Ovary (tissue), 9 donors: ENCODE results near the gene TRANK1. TPM values are rescaled to one million over a fixed set of nuclear protein-coding genes. Genes with fewer than 3 reads are reported as not detected.

Experiments used
- DNase-seq, 5 donors: peaks; one replicate each; pipeline ENCODE4 v3.0.0-alpha.2; 2019 to 2020
- H3K27ac ChIP-seq, 2 donors: fragments of 200-600 bp; one replicate each; pipeline versions ENCODE4 v1.5.1 to v1.8.0; 2019 to 2022
- H3K27me3 ChIP-seq: fragments of 200-600 bp; one replicate; pipeline ENCODE4 v1.8.0; 2022
- H3K36me3 ChIP-seq: fragments of 200-600 bp; sonication (generic); one replicate; pipeline ENCODE4 v1.5.1; 2019
- H3K4me1 ChIP-seq: one replicate; pipeline ENCODE4 v1.8.1; 2013; ENCODE audit warnings: mild to moderate bottlenecking, moderate library complexity; ENCODE audit not compliant: insufficient read depth
- H3K4me3 ChIP-seq: fragments of 200-600 bp; sonication (generic); one replicate; pipeline ENCODE4 v1.5.1; 2017
- H3K9me3 ChIP-seq, 2 donors: fragments of 200-600 bp in 1 of 2; sonication (generic) in 1 of 2; one replicate each; pipeline versions ENCODE4 v1.5.1 to v1.8.1; 2013 to 2019; ENCODE audit warnings: mild to moderate bottlenecking in 1 of 2, moderate library complexity in 1 of 2
- CTCF ChIP-seq, 3 donors: fragments of 450-650 bp in 2 of 3; fragments of 200-600 bp in 1 of 3; IDR thresholded peaks; one replicate each; pipeline versions ENCODE4 v1.5.1 to v1.8.0; 2016 to 2022; ENCODE audit warnings: antibody characterized with exemption in 3 of 3, mild to moderate bottlenecking in 1 of 3
- EP300 ChIP-seq: sonication (generic); formaldehyde crosslinking; IDR thresholded peaks from one replicate; pipeline ENCODE4 v1.6.1; 2017; ENCODE audit warnings: antibody characterized with exemption
- POLR2A ChIP-seq: fragments of 450-650 bp; IDR thresholded peaks from one replicate; pipeline ENCODE4 v1.6.1; 2017; ENCODE audit warnings: antibody characterized with exemption, mild to moderate bottlenecking, moderate library complexity
- WGBS, 3 donors: extraction: QIAGEN DNeasy Blood & Tissue Kit in 1 of 3; methylation state at CpG; one replicate each; pipeline versions ENCODE4 v1.1.5 to v1.1.7; 2013 to 2017; 5-methylcytosine and 5-hydroxymethylcytosine counted together
- intact Hi-C, 4 donors: fragments of 100-400 bp; cut with DNase I; formaldehyde crosslinking; loops; one replicate each; pipeline versions ENCODE4 v1.11.0 to v1.15.1; 2022 to 2023
- polyA plus RNA-seq, 2 donors: library from polyadenylated mRNA; stranded (reverse); fragments of 200-250 nt in 1 of 2; fragments of 350-450 nt in 1 of 2; fragmentation: Illumina TruSeq in 1 of 2; extraction: RNeasy Lipid Tissue Mini Kit (QIAGEN cat#74804) in 1 of 2; gene quantifications; one replicate each; pipeline ENCODE4 v1.2.3, GENCODE V29; 2013 to 2014
- total RNA-seq, 7 donors: library from RNA; depleted of rRNA in 2 of 7; stranded (reverse); fragments of >200 nt in 2 of 7; fragmentation: NEBNext Ultra II Directional in 3 of 7; extraction: Animal tissue kit (Norgen Biotek cat#: 25700) in 3 of 7; gene quantifications; one replicate each; pipeline versions ENCODE4 v1.1.0 to v1.2.4, GENCODE V29; 2016 to 2023
- donor health status: DM: no; HTN: no; CAD: no; lungs with moderate emphysema.
- donor health status: DM: no; HTN: no; CAD: no.
- donor health status: Bipolar disorder and iron deficiency.
- donor health status: DM: yes; HTN: yes; CAD: no.
- donor health status: DM: no; HTN: no; CAD: no.
- donor health status: DM: yes; HTN: yes; CAD: no.

Gene TRANK1
- total and polyA plus RNA-seq, 9 donors: 10.7 to 42.4 (median 24.6) TPM

GRCh38 chr3:36867810-36868209 is 77.0 kb downstream of the TRANK1 start:
- 85 to 89% (median 86%) methylated on average over 7 of the region's 7 CpGs for WGBS, 3 donors
- H3K27ac ChIP-seq: no peak overlapping the region
- H3K27me3 ChIP-seq: no peaks in the 10 kb centered on the region
- H3K4me1 ChIP-seq: peaks cover 1% of the 10 kb centered on the region
- intact Hi-C loops: loop anchor here in 3 of 4 donors (5.0 to 10.0 kb wide), 3 partner anchors 123 to 141 kb away; no protein-coding TSS in a partner anchor
- DNase-seq: no peak
- no peak for TF ChIP-seq CTCF (IDR thresholded peaks at IDR 0.05)
- TF ChIP-seq EP300: no peak
- TF ChIP-seq POLR2A: no peak
- no peaks in the 10 kb centered on the region for H3K36me3 ChIP-seq
- H3K4me3 ChIP-seq: no peak overlapping the region
- H3K9me3 ChIP-seq: no peaks in the 10 kb centered on the region

- Histone ChIP-seq H3K4me1 (peaks cover 1% of the 10 kb centered on the region), H3K27ac (no peak overlapping the region), H3K36me3 (no peaks in the 10 kb centered on the region), H3K27me3 (no peaks in the 10 kb centered on the region), H3K4me3 (no peak overlapping the region), H3K9me3 (no peaks in the 10 kb centered on the region)
- WGBS, 3 donors: 87 to 90% (median 88%) methylated on average over 2 of the region's 2 CpGs
- no peak for DNase-seq
- no peak for TF ChIP-seq EP300
- no peak for TF ChIP-seq POLR2A
- TF ChIP-seq CTCF (IDR thresholded peaks at IDR 0.05): no peak
- intact Hi-C loops: loop anchor here in 3 of 4 donors (5.0 to 10.0 kb wide), 3 partner anchors 122 to 139 kb away; no protein-coding TSS in a partner anchor
Observed at GRCh38 chr3:36866368-36866767, 78.5 kb downstream of the TRANK1 start.

DNA sequence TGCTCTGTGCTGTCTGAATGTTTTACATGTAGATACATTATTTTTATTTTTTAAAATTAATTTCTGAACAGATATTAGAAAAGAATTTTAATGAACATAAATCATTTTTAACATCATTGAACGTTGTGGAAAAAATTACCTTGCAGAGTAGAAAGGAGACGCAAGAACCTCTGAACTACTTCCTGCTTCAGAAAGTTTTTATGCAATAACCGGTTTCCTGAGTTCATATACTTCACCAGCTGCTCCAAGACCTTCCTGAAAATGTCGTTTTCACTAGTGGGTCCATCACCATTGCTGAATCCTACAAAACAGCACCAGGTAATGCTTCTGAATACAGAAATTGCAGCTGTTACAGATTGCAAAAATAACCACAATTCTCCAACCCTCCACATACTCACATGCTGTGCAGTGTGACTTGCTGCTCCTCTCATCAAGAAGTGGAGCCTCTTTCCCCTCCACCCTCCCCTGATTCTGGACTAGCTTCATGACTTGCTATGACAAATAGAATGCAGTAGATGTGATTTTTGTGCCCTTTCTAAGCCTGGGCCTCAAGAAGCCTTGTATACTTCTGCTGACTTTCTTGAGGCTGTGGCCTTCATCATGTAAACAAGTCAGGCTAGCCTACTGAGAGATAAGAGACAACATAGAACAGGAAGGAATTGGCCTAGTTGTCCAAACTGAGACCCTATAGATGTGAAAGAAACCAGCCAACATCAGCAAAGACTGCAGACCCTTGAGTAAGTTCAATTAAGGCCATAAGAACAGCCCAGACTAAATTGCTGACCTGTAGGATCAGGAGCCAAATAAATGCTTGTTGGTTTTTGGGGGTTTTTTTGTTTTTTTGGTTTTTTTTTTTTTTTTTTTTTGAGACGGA is 80.4 kb downstream of the TRANK1 start:
- Histone ChIP-seq H3K9me3 (no peaks in the 10 kb centered on the region), H3K27me3 (no peaks in the 10 kb centered on the region), H3K4me1 (peaks cover 1% of the 10 kb centered on the region), H3K27ac (no peak overlapping the region), H3K36me3 (no peaks in the 10 kb centered on the region), H3K4me3 (no peak overlapping the region)
- intact Hi-C loops: loop anchor here in 3 of 4 donors (5.0 to 10.0 kb wide), 3 partner anchors 120 to 137 kb away; no protein-coding TSS in a partner anchor
- 86 to 91% (median 88%) methylated on average over 5 of the region's 5 CpGs for WGBS, 3 donors
- no peak for DNase-seq
- no peak for TF ChIP-seq CTCF (IDR thresholded peaks at IDR 0.05)
- TF ChIP-seq POLR2A: no peak
- TF ChIP-seq EP300: no peak

GRCh38 chr3:36862076-36862755 is 82.6 kb downstream of the TRANK1 start:
- intact Hi-C loops: loop anchor here in 2 of 4 donors (10.0 kb wide), 2 partner anchors 117 to 127 kb away; no protein-coding TSS in a partner anchor
- DNase-seq: no peak
- Histone ChIP-seq H3K27me3 (no peaks in the 10 kb centered on the region), H3K9me3 (no peaks in the 10 kb centered on the region), H3K36me3 (no peaks in the 10 kb centered on the region), H3K27ac (no peak overlapping the region), H3K4me1 (no peaks in the 10 kb centered on the region), H3K4me3 (no peak overlapping the region)
- no peak for TF ChIP-seq CTCF (IDR thresholded peaks at IDR 0.05)
- TF ChIP-seq EP300: no peak
- no peak for TF ChIP-seq POLR2A
- WGBS, 3 donors: 94 to 98% (median 97%) methylated on average over 5 of the region's 5 CpGs
